GM12878 (cell line): ENCODE measurements around the gene APOBEC2. TPM values are rescaled to one million over a fixed set of nuclear protein-coding genes. Genes with fewer than 3 reads are reported as not detected.

Experiments used
- CBX3 ChIP-seq: fragments of 200-600 bp; sonication (generic); IDR thresholded peaks from 2 replicates; pipeline ENCODE4 v1.6.1; 2016; ENCODE audit warnings: low read depth, borderline replicate concordance
- CHD1 ChIP-seq: IDR thresholded peaks from 2 replicates; pipeline ENCODE4 v1.6.1; 2012; ENCODE audit warnings: low read depth, low read length, improper control_type of control experiment
- CHD4 ChIP-seq: fragments of 200-600 bp; sonication (generic); IDR thresholded peaks from 2 replicates; pipeline ENCODE4 v1.6.1; 2016; ENCODE audit warnings: mild to moderate bottlenecking
- FOS ChIP-seq: IDR thresholded peaks from 3 replicates; pipeline ENCODE4 v1.6.1; 2011; ENCODE audit warnings: borderline replicate concordance; ENCODE audit not compliant: insufficient read length; ENCODE audit errors: extremely low read depth
- JUND ChIP-seq: IDR thresholded peaks from 2 replicates; pipeline ENCODE4 v1.6.1; 2012; ENCODE audit warnings: low read depth, mild to moderate bottlenecking, low read length, improper control_type of control experiment, moderate library complexity
- KAT2A ChIP-seq: conservative IDR thresholded peaks from 2 replicates; pipeline ENCODE4 v1.6.1; 2011; ENCODE audit warnings: low read depth, low read length; ENCODE audit not compliant: control insufficient read depth
- LARP7 ChIP-seq: fragments of 450-650 bp; IDR thresholded peaks from 2 replicates; pipeline ENCODE4 v1.6.1; 2017; ENCODE audit warnings: mild to moderate bottlenecking
- MTA2 ChIP-seq: fragments of 450-650 bp; IDR thresholded peaks from 2 replicates; pipeline ENCODE4 v1.6.1; 2016; ENCODE audit warnings: low read depth, mild to moderate bottlenecking, moderate library complexity
- PAX5 ChIP-seq: IDR thresholded peaks from 2 replicates; pipeline ENCODE4 v1.6.1; 2011; ENCODE audit warnings: low read depth, low read length, borderline replicate concordance
- PML ChIP-seq: IDR thresholded peaks from 2 replicates; pipeline ENCODE4 v1.6.1; 2012; ENCODE audit warnings: low read length, inconsistent platforms
- POLR2AphosphoS5 ChIP-seq: IDR thresholded peaks from 2 replicates; pipeline ENCODE4 v1.6.1; 2011; ENCODE audit warnings: mild to moderate bottlenecking, low read length, inconsistent platforms
- POU2F2 ChIP-seq: IDR thresholded peaks from 3 replicates; pipeline ENCODE4 v1.6.1; 2011; ENCODE audit warnings: low read depth, mild to moderate bottlenecking, low read length, borderline replicate concordance
- RAD51 ChIP-seq: fragments of 450-650 bp; IDR thresholded peaks from 2 replicates; pipeline ENCODE4 v1.6.1; 2016; ENCODE audit warnings: moderate library complexity, mild to moderate bottlenecking, inconsistent platforms
- SMC3 ChIP-seq: IDR thresholded peaks from 2 replicates; pipeline ENCODE4 v1.6.1; 2011; ENCODE audit warnings: low read length, improper control_type of control experiment, borderline replicate concordance
- SREBF2 ChIP-seq: IDR thresholded peaks from 2 replicates; pipeline ENCODE4 v1.6.1; 2012; ENCODE audit warnings: mild to moderate bottlenecking, low read length
- TCF12 ChIP-seq: IDR thresholded peaks from 2 replicates; pipeline ENCODE4 v1.6.1; 2011; ENCODE audit warnings: low read depth, mild to moderate bottlenecking, low read length
- ZNF207 ChIP-seq: fragments of 450-650 bp; IDR thresholded peaks from 2 replicates; pipeline ENCODE4 v1.6.1; 2014; ENCODE audit warnings: antibody characterized with exemption, mild to moderate bottlenecking, borderline replicate concordance
- ZNF24 ChIP-seq: fragments of 450-650 bp; IDR thresholded peaks from 2 replicates; pipeline ENCODE4 v1.6.1; 2017; ENCODE audit warnings: antibody characterized with exemption, mild to moderate bottlenecking
- polyA plus RNA-seq, 11 experiments: library from polyadenylated mRNA; depleted of rRNA in 4 of 11; unstranded in 6 of 11; stranded (reverse) in 5 of 11; fragments of >200 nt; fragmentation: Nextera tagmentation in 4 of 11; fragmentation: Illumina TruSeq in 1 of 11; extraction: Ambion mirVana in 4 of 11; extraction: Trizol in 1 of 11; gene quantifications; 1 replicate in 1 of 11; 2 replicates in 10 of 11; pipeline versions ENCODE4 v1.2.1 to v1.2.3, GENCODE V29; 2011 to 2016; ENCODE audit warnings: inconsistent platforms in 2 of 11, missing spikeins in 2 of 11, low read depth in 1 of 11
- total RNA-seq, 4 experiments: library from RNA; depleted of rRNA in 3 of 4; stranded (reverse); fragments of >200 nt in 3 of 4; fragmentation: Illumina TruSeq in 1 of 4; extraction: Trizol in 1 of 4; gene quantifications; 2 replicates each; pipeline versions ENCODE4 v1.2.1 to v1.2.3, GENCODE V29; 2013 to 2021
- TF ChIP-seq, protein P1 (sequence below): fragments of 450-650 bp; formaldehyde crosslinking; IDR thresholded peaks from 2 replicates; pipeline ENCODE4 v1.4.0; 2022; ENCODE audit warnings: mild to moderate bottlenecking, moderate library complexity
- TF ChIP-seq, protein P2 (sequence below): fragments of 450-650 bp; IDR thresholded peaks from 2 replicates; pipeline ENCODE4 v1.6.1; 2017; ENCODE audit warnings: low read depth, mild to moderate bottlenecking, moderate library complexity
- TF ChIP-seq, protein P3 (sequence below): fragments of 450-650 bp; IDR thresholded peaks from 2 replicates; pipeline ENCODE4 v1.6.1; 2014; ENCODE audit warnings: mild to moderate bottlenecking
- TF ChIP-seq, protein P4 (sequence below), 3 experiments: IDR thresholded peaks in 2 of 3; conservative IDR thresholded peaks in 1 of 3; 2 replicates each; pipeline ENCODE4 v1.5.1; 2011; ENCODE audit warnings: low read depth in 3 of 3, low read length in 3 of 3, mild to moderate bottlenecking in 3 of 3, control low read depth in 2 of 3, moderate library complexity in 2 of 3, inconsistent platforms in 1 of 3, mixed read lengths in 1 of 3; ENCODE audit not compliant: control insufficient read depth in 2 of 3, insufficient read depth in 1 of 3; ENCODE audit errors: extremely low read depth in 1 of 3

APOBEC2 gene
- total and polyA plus RNA-seq, 10 of the 15 experiments (the other 5 are each of a cell fraction or from before 2014, with no cell fraction given) = 0.11 to 1.4 (median 0.87) TPM; not detected in 6

DNA sequence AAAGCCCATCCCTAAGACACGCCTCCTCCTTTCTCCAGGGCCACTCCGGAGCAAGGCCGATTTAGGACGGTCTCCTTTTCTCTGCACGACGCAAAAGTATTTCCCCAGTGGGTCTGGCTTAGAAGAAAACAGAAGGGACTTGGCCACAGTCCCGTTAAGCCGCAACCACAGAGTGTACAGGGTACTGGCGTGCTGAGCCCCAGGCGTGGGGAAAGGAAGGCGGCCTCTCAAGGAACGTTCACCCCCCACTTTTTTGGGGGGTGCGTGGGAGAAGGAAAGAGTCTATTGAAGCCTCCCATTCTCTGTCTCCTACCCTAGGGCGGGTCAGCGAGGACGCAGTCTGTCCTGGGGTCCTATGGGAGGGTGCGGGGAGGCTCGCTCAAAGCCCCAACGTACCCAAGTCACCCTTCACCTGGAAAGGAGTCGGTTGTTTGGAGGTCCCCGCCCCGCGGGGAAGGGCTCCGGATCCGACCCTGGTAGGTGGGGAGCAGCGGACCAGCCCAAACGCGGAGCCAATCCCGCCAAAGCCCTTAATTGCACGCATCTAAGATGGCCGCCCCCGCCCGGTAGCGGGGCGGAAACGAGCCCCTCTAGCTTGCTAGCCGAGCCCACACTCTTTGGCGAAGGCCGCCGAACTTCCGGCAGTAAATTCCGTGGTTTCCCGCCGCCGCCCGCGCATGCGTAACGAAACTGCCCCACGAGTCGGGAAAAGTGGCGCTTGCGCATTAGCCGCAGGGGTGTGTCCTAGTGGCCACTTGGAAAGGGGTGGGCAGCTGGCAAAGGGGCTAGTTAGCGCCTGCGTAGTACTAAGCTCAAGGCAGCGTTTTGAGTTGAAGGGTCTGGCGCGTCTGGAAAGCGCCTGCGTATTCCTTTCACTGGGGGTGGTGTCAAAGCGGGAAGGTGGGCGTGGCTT lies 19.2 kb downstream of the APOBEC2 start, which contains the start of gene OARD1 (continued):
- TF ChIP-seq, protein P1, sequence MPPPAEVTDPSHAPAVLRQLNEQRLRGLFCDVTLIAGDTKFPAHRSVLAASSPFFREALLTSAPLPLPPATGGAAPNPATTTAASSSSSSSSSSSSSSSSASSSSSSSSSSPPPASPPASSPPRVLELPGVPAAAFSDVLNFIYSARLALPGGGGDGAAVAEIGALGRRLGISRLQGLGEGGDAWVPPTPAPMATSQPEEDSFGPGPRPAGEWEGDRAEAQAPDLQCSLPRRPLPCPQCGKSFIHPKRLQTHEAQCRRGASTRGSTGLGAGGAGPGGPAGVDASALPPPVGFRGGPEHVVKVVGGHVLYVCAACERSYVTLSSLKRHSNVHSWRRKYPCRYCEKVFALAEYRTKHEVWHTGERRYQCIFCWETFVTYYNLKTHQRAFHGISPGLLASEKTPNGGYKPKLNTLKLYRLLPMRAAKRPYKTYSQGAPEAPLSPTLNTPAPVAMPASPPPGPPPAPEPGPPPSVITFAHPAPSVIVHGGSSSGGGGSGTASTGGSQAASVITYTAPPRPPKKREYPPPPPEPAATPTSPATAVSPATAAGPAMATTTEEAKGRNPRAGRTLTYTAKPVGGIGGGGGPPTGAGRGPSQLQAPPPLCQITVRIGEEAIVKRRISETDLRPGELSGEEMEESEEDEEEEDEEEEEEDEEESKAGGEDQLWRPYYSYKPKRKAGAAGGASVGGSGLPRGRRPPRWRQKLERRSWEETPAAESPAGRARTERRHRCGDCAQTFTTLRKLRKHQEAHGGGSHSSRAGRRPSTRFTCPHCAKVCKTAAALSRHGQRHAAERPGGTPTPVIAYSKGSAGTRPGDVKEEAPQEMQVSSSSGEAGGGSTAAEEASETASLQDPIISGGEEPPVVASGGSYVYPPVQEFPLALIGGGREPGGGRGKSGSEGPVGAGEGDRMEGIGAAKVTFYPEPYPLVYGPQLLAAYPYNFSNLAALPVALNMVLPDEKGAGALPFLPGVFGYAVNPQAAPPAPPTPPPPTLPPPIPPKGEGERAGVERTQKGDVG (CRISPR knock-in tag) = no peak
- TF ChIP-seq SREBF2 (no peak), CBX3 (no peak), CHD1 (no peak), ZNF24 (no peak), CHD4 (no peak), PML (peak; percentile 91), SMC3 (no peak), PAX5 (peak; percentile 6; the same call in 1 of the 2 replicates), LARP7 (no peak; the same call in 1 of the 2 replicates), JUND (0 out of 2 replicates have a peak, but pooled peaks have one; percentile 11), ZNF207 (peak; percentile 77), MTA2 (peak; percentile 56; the same call in 1 of the 2 replicates), RAD51 (no peak), POU2F2 (0 out of 3 replicates have a peak, but pooled peaks have one; percentile 53), TCF12 (0 out of 2 replicates have a peak, but pooled peaks have one; percentile 10), POLR2AphosphoS5 (peak; percentile 82; the same call in 1 of the 2 replicates), KAT2A (no peak), FOS (no peak)
- TF ChIP-seq, protein P2, sequence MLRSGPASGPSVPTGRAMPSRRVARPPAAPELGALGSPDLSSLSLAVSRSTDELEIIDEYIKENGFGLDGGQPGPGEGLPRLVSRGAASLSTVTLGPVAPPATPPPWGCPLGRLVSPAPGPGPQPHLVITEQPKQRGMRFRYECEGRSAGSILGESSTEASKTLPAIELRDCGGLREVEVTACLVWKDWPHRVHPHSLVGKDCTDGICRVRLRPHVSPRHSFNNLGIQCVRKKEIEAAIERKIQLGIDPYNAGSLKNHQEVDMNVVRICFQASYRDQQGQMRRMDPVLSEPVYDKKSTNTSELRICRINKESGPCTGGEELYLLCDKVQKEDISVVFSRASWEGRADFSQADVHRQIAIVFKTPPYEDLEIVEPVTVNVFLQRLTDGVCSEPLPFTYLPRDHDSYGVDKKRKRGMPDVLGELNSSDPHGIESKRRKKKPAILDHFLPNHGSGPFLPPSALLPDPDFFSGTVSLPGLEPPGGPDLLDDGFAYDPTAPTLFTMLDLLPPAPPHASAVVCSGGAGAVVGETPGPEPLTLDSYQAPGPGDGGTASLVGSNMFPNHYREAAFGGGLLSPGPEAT = peak; percentile 68
- TF ChIP-seq, protein P3, sequence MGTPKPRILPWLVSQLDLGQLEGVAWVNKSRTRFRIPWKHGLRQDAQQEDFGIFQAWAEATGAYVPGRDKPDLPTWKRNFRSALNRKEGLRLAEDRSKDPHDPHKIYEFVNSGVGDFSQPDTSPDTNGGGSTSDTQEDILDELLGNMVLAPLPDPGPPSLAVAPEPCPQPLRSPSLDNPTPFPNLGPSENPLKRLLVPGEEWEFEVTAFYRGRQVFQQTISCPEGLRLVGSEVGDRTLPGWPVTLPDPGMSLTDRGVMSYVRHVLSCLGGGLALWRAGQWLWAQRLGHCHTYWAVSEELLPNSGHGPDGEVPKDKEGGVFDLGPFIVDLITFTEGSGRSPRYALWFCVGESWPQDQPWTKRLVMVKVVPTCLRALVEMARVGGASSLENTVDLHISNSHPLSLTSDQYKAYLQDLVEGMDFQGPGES = 0 out of 2 replicates have a peak, but pooled peaks have one; percentile 35
- TF ChIP-seq, protein P4, sequence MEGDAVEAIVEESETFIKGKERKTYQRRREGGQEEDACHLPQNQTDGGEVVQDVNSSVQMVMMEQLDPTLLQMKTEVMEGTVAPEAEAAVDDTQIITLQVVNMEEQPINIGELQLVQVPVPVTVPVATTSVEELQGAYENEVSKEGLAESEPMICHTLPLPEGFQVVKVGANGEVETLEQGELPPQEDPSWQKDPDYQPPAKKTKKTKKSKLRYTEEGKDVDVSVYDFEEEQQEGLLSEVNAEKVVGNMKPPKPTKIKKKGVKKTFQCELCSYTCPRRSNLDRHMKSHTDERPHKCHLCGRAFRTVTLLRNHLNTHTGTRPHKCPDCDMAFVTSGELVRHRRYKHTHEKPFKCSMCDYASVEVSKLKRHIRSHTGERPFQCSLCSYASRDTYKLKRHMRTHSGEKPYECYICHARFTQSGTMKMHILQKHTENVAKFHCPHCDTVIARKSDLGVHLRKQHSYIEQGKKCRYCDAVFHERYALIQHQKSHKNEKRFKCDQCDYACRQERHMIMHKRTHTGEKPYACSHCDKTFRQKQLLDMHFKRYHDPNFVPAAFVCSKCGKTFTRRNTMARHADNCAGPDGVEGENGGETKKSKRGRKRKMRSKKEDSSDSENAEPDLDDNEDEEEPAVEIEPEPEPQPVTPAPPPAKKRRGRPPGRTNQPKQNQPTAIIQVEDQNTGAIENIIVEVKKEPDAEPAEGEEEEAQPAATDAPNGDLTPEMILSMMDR (IDR thresholded peaks at IDR 0.05 in 2 of 3, conservative IDR thresholded peaks at IDR 0.05 in 1 of 3; ENCODE audit: control insufficient read depth in 2 of 3, extremely low read depth in 1 of 3, insufficient read depth in 1 of 3, low read depth in 3 of 3, low read length in 3 of 3) = no peak
